Measurements from ENCODE around the gene DGKH. TPM values are rescaled to one million over a fixed set of nuclear protein-coding genes. Genes with fewer than 3 reads are reported as not detected.

Gene DGKH
- polyA plus RNA-seq, 1 donor from 2014 or later = 3.5 TPM

GRCh38 chr13:42276683-42277082, 228.2 kb downstream of the DGKH start:
- Histone ChIP-seq H3K9me3 (ENCODE audit: low read length) (no peaks in the 10 kb centered on the region), H3F3A (ENCODE audit: insufficient read depth, low read length, poor library complexity, severe bottlenecking) (no peaks in the 10 kb centered on the region), H3K9ac (ENCODE audit: low read length) (no peak overlapping the region), H3K36me3 (ENCODE audit: insufficient read depth, low read length) (no peaks in the 10 kb centered on the region), H3K79me2 (replicated peaks; ENCODE audit: insufficient read depth, low read length) (peaks cover 68% of the 10 kb centered on the region), H3K9me2 (ENCODE audit: insufficient read depth, low read length) (no peaks in the 10 kb centered on the region), H3K27ac (ENCODE audit: low read length) (no peak overlapping the region), H3K4me2 (ENCODE audit: low read length) (no peak overlapping the region), H3K27me3 (ENCODE audit: insufficient read depth, low read depth, low read length) (no peaks in the 10 kb centered on the region), H3K4me3 (ENCODE audit: low read length) (no peak overlapping the region), H2AFZ (ENCODE audit: low read depth, low read length) (no peak overlapping the region), H4K20me1 (ENCODE audit: insufficient read depth) (no peaks in the 10 kb centered on the region)
- TF ChIP-seq RAD21 (conservative IDR thresholded peaks at IDR 0.05) = no peak
- TF ChIP-seq EP300 (conservative IDR thresholded peaks at IDR 0.05; ENCODE audit: poor library complexity, severe bottlenecking) = no peak
- TF ChIP-seq POLR2AphosphoS5 (IDR thresholded peaks at IDR 0.05) = no peak
- TF ChIP-seq EZH2 (IDR thresholded peaks at IDR 0.05; ENCODE audit: borderline replicate concordance, insufficient read depth, low read length, poor library complexity, severe bottlenecking) = no peak
- no peak for TF ChIP-seq MXI1 (conservative IDR thresholded peaks at IDR 0.05; ENCODE audit: poor library complexity, severe bottlenecking)
- no peak for TF ChIP-seq TAF1 (IDR thresholded peaks at IDR 0.05; ENCODE audit: low read depth)
- no peak for TF ChIP-seq REST (IDR thresholded peaks at IDR 0.05; ENCODE audit: borderline replicate concordance)
- no peak for TF ChIP-seq SMC3 (conservative IDR thresholded peaks at IDR 0.05; ENCODE audit: poor library complexity)
- TF ChIP-seq CTCF (IDR thresholded peaks at IDR 0.05; ENCODE audit: poor library complexity, severe bottlenecking) = no peak

- Histone ChIP-seq H3F3A (ENCODE audit: insufficient read depth, low read length, poor library complexity, severe bottlenecking) (no peaks in the 10 kb centered on the region), H3K9me2 (ENCODE audit: insufficient read depth, low read length) (no peaks in the 10 kb centered on the region), H3K79me2 (replicated peaks; ENCODE audit: insufficient read depth, low read length) (peaks cover 74% of the 10 kb centered on the region), H3K27ac (ENCODE audit: low read length) (no peak overlapping the region), H2AFZ (ENCODE audit: low read depth, low read length) (no peak overlapping the region), H3K36me3 (ENCODE audit: insufficient read depth, low read length) (no peaks in the 10 kb centered on the region), H3K4me2 (ENCODE audit: low read length) (no peak overlapping the region), H3K4me3 (ENCODE audit: low read length) (peak overlapping the region; percentile 5), H3K9ac (ENCODE audit: low read length) (no peak overlapping the region), H4K20me1 (ENCODE audit: insufficient read depth) (no peaks in the 10 kb centered on the region), H3K27me3 (ENCODE audit: insufficient read depth, low read depth, low read length) (no peaks in the 10 kb centered on the region), H3K9me3 (ENCODE audit: low read length) (no peaks in the 10 kb centered on the region)
- TF ChIP-seq CTCF (IDR thresholded peaks at IDR 0.05; ENCODE audit: poor library complexity, severe bottlenecking) = no peak
- TF ChIP-seq POLR2AphosphoS5 (IDR thresholded peaks at IDR 0.05) = no peak
- no peak for TF ChIP-seq SMC3 (conservative IDR thresholded peaks at IDR 0.05; ENCODE audit: poor library complexity)
- TF ChIP-seq MXI1 (conservative IDR thresholded peaks at IDR 0.05; ENCODE audit: poor library complexity, severe bottlenecking) = no peak
- TF ChIP-seq EZH2 (IDR thresholded peaks at IDR 0.05; ENCODE audit: borderline replicate concordance, insufficient read depth, low read length, poor library complexity, severe bottlenecking) = no peak
- TF ChIP-seq TAF1 (IDR thresholded peaks at IDR 0.05; ENCODE audit: low read depth) = no peak
- TF ChIP-seq REST (IDR thresholded peaks at IDR 0.05; ENCODE audit: borderline replicate concordance) = no peak
- TF ChIP-seq EP300 (conservative IDR thresholded peaks at IDR 0.05; ENCODE audit: poor library complexity, severe bottlenecking) = no peak
- no peak for TF ChIP-seq RAD21 (conservative IDR thresholded peaks at IDR 0.05)
Observed at GRCh38 chr13:42277618-42278276, 229.3 kb downstream of the DGKH start.

All from neural cell (in vitro differentiated cells).